SJSA1 (cell line): ENCODE results near the gene KNSTRN. TPM values are rescaled to one million over a fixed set of nuclear protein-coding genes. Genes with fewer than 3 reads are reported as not detected.
A peak's percentile ranks its signal among the peaks of the same experiment; 100 is the strongest.

Experiments used
- DNase-seq, 2 experiments: peaks; one replicate each; pipeline ENCODE4 v3.0.0-alpha.2; 2015 to 2020; ENCODE audit warnings: low spot score in 2 of 2, low read depth in 1 of 2
- H3K27ac ChIP-seq: fragments of 250-450 bp; sonication (Bioruptor Pico); 2 replicates; pipeline ENCODE4 v1.5.1; 2020; ENCODE audit warnings: mild to moderate bottlenecking, moderate library complexity
- H3K27me3 ChIP-seq: fragments of 250-450 bp; sonication (Bioruptor Pico); replicated peaks from 2 replicates; pipeline ENCODE4 v1.5.1; 2020; ENCODE audit warnings: mild to moderate bottlenecking, moderate library complexity
- H3K36me3 ChIP-seq: fragments of 250-450 bp; sonication (Bioruptor Pico); 2 replicates; pipeline ENCODE4 v1.5.1; 2020; ENCODE audit warnings: mild to moderate bottlenecking
- H3K4me1 ChIP-seq: fragments of 250-450 bp; sonication (Bioruptor Pico); replicated peaks from 2 replicates; pipeline ENCODE4 v1.6.1; 2021; ENCODE audit warnings: mild to moderate bottlenecking
- H3K4me3 ChIP-seq: fragments of 250-450 bp; sonication (Bioruptor Pico); 2 replicates; pipeline ENCODE4 v1.5.1; 2020; ENCODE audit warnings: mild to moderate bottlenecking
- H3K9me3 ChIP-seq: fragments of 250-450 bp; sonication (Bioruptor Pico); replicated peaks from 2 replicates; pipeline ENCODE4 v1.5.1; 2020; ENCODE audit warnings: mild to moderate bottlenecking
- total RNA-seq: library from RNA; depleted of rRNA; stranded (reverse); fragments of >200 nt; shearing (Covaris generic); gene quantifications from 2 replicates; pipeline ENCODE4 v1.2.3, GENCODE V29; 2014; rRNA removed

Gene KNSTRN, protein sequence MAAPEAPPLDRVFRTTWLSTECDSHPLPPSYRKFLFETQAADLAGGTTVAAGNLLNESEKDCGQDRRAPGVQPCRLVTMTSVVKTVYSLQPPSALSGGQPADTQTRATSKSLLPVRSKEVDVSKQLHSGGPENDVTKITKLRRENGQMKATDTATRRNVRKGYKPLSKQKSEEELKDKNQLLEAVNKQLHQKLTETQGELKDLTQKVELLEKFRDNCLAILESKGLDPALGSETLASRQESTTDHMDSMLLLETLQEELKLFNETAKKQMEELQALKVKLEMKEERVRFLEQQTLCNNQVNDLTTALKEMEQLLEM
- total RNA-seq = 63.7 and 96.6 TPM in 2 replicates

- Histone ChIP-seq H3K36me3 (peaks cover 45% of the 10 kb centered on the region), H3K4me3 (peak within 1 kb of the TSS; percentile 65), H3K4me1 (peaks cover 40% of the 10 kb centered on the region), H3K27me3 (no peaks in the 10 kb centered on the region), H3K9me3 (no peaks in the 10 kb centered on the region), H3K27ac (peak within 1 kb of the TSS; percentile 67)
- DNase-seq = peak; percentile 78 to 94
Measured at GRCh38 chr15:40382580-40383456, at the start of gene KNSTRN. Gene KNSTRN, plus strand, starts transcription at chr15:40382721. Its CDS starts 115 bp downstream, at chr15:40382836.

GRCh38 chr15:40333922-40334492, 48.5 kb upstream of the KNSTRN start:
- Histone ChIP-seq H3K27me3 (no peaks in the 10 kb centered on the region), H3K4me3 (no peak overlapping the region), H3K4me1 (peaks cover 90% of the 10 kb centered on the region), H3K36me3 (peaks cover 95% of the 10 kb centered on the region), H3K9me3 (no peaks in the 10 kb centered on the region), H3K27ac (0 out of 2 replicates have a peak overlapping the region, but pooled peaks have one; percentile 6)
- peak; percentile 49 to 68 for DNase-seq

- Histone ChIP-seq H3K4me3 (no peak overlapping the region), H3K27me3 (no peaks in the 10 kb centered on the region), H3K9me3 (no peaks in the 10 kb centered on the region), H3K27ac (no peak overlapping the region), H3K4me1 (peaks cover 90% of the 10 kb centered on the region), H3K36me3 (peaks cover 95% of the 10 kb centered on the region)
- no peak for DNase-seq
Measured at GRCh38 chr15:40334541-40334940, 48.0 kb upstream of the KNSTRN start.

GRCh38 chr15:40334941-40335795, 47.4 kb upstream of the KNSTRN start:
- H3K27me3 ChIP-seq = no peaks in the 10 kb centered on the region
- no peak overlapping the region for H3K27ac ChIP-seq
- no peak for DNase-seq
- H3K36me3 ChIP-seq = peaks cover 95% of the 10 kb centered on the region
- H3K4me1 ChIP-seq = peaks cover 90% of the 10 kb centered on the region
- no peak overlapping the region for H3K4me3 ChIP-seq
- H3K9me3 ChIP-seq = no peaks in the 10 kb centered on the region

DNA sequence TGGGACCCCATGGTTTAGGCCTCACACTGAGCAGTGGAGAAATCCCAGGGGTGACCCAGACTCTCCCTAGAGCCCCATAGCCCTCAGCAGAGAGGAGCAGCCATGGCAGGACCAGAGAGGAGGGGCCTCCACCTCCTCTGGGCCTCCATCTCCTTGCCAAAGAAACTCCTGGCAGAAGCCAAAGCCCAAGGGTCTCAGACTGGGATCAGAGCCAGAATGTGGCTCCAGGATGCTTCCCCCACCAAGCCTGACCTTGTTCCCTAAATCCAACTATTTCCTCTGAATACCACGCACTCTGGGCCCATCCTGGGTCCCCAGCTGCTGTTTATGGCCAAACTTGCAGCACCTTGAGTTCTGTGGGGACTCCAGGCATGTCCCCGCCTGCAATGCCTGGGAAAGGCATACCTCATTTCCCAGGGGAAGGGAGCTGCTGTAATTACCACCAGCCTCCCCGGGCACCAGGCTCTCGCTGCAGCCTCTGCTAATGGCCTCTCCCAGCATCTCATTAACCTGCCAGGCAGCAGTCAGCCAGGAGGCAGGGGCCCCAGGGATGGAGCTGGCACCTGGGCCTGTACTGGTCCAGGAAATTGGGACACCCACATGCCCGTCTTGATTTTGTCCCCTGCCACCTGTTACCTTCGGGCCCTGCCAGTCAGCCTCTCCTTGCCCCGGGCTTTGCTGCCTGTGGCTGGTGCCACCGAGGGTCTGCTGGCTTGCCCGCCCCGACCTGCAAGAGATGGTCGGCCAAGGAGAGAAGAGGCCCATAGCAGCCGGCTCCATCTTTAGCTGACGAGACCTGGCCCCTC, 46.4 kb upstream of the KNSTRN start:
- no peak overlapping the region for H3K27ac ChIP-seq
- H3K4me1 ChIP-seq = peaks cover 90% of the 10 kb centered on the region

GRCh38 chr15:40336744-40337122, 45.8 kb upstream of the KNSTRN start:
- Histone ChIP-seq H3K27me3 (no peaks in the 10 kb centered on the region), H3K27ac (0 out of 2 replicates have a peak overlapping the region, but pooled peaks have one; percentile 97), H3K4me1 (peaks cover 90% of the 10 kb centered on the region), H3K9me3 (no peaks in the 10 kb centered on the region), H3K4me3 (no peak overlapping the region), H3K36me3 (peaks cover 84% of the 10 kb centered on the region)
- no peak for DNase-seq

More for the DNA sequence above, 46.4 kb upstream of the KNSTRN start:
- H3K9me3 ChIP-seq = no peaks in the 10 kb centered on the region
- no peak overlapping the region for H3K4me3 ChIP-seq
- DNase-seq = no peak
- no peaks in the 10 kb centered on the region for H3K27me3 ChIP-seq
- peaks cover 89% of the 10 kb centered on the region for H3K36me3 ChIP-seq

DNA sequence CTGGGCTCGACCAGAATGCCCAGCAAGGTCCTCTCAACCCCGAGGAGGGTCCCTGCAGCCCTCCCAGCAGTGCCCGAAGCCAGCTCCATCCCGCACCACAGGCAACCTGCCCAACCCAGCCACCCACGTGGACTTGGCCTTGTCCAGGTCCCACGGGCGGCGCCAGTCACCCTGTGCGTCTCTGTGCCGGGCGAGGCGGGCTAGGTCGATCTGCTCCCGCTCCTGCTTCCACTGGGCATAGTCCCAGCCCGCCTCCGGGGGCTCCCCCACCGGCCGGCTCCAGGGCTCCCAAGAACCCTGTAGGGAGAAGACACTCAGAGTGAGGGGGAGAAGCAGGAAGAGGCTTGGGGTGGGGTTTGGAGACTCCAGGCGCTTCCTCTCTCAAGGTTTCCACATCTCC, 44.9 kb upstream of the KNSTRN start:
- H3K4me3 ChIP-seq = peak overlapping the region; percentile 49
- H3K9me3 ChIP-seq = no peaks in the 10 kb centered on the region
- H3K27ac ChIP-seq = peak overlapping the region; percentile 97
- no peaks in the 10 kb centered on the region for H3K27me3 ChIP-seq
- DNase-seq = no peak
- peaks cover 90% of the 10 kb centered on the region for H3K4me1 ChIP-seq
- peaks cover 76% of the 10 kb centered on the region for H3K36me3 ChIP-seq

DNA sequence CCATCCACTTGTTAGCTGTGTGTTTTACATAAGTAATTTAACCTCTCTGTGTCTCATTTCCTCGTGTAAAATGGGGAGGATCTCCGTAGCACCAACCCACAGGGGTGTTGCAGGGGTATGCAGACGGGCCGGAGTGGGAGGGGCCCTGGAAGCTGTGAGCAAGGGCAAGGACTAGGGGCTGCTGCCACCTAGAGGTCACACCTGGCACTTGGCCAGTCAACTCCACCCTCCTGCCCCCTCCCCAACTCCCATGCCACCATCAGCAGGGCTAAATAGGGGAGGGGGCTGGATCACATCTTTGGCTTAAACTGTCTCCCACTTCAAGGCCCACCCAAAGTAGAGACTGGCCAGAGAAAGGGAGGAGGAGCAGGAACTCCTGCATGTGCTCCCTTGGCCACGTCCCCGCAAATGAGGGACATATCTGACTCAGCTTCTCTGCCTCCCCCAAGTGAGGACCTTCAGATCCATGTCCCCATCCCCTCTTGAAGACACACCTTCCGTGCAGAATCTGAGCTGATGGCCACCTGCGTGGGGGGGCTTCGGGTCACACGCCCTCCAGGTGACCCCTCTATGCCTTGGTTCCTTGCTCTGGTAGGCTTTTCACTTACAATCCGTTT, 44.4 kb upstream of the KNSTRN start:
- H3K27me3 ChIP-seq = no peaks in the 10 kb centered on the region
- H3K9me3 ChIP-seq = no peaks in the 10 kb centered on the region
- H3K4me3 ChIP-seq = peak overlapping the region; percentile 49
- peak; percentile 91 to 94 for DNase-seq
- H3K36me3 ChIP-seq = peaks cover 70% of the 10 kb centered on the region
- peaks cover 94% of the 10 kb centered on the region for H3K4me1 ChIP-seq
- H3K27ac ChIP-seq = peak overlapping the region; percentile 97

GRCh38 chr15:40338921-40339620, 43.5 kb upstream of the KNSTRN start:
- H3K4me3 ChIP-seq = peak overlapping the region; percentile 49
- H3K27me3 ChIP-seq = no peaks in the 10 kb centered on the region
- peaks cover 97% of the 10 kb centered on the region for H3K4me1 ChIP-seq
- peak overlapping the region; percentile 97 for H3K27ac ChIP-seq
- no peaks in the 10 kb centered on the region for H3K9me3 ChIP-seq
- DNase-seq = peak; percentile 99
- H3K36me3 ChIP-seq = peaks cover 61% of the 10 kb centered on the region

DNA sequence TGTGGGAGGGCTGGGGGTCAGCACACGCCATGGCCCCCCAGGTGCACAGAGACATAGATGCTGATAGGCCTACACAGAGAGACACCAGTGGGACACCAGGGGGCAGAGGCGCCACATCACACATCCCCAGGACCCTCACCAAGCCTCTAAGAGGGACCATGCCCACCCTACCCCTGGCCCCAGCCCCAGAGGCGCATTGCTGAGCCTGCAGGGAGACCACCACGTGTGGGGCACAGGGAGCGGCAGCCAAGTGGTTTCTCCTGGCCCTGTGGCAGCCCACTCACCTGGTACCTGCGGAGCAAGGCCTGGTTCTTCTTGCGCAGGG, 42.9 kb upstream of the KNSTRN start:
- Histone ChIP-seq H3K27ac (peak overlapping the region; percentile 97), H3K4me1 (peaks cover 97% of the 10 kb centered on the region), H3K9me3 (no peaks in the 10 kb centered on the region)

GRCh38 chr15:40340038-40340739, 42.3 kb upstream of the KNSTRN start:
- Histone ChIP-seq H3K4me3 (peak overlapping the region; percentile 49), H3K27ac (peak overlapping the region; percentile 97), H3K4me1 (peaks cover 95% of the 10 kb centered on the region), H3K27me3 (no peaks in the 10 kb centered on the region), H3K36me3 (peaks cover 50% of the 10 kb centered on the region), H3K9me3 (no peaks in the 10 kb centered on the region)
- peak; percentile 81 to 84 for DNase-seq

More for the DNA sequence above, 42.9 kb upstream of the KNSTRN start:
- DNase-seq = no peak
- Histone ChIP-seq H3K27me3 (no peaks in the 10 kb centered on the region), H3K4me3 (peak overlapping the region; percentile 49), H3K36me3 (peaks cover 56% of the 10 kb centered on the region)
